Fibroblast of skin of back (primary cell): ENCODE measurements around the gene PSAT1.

Experiments used
- DNase-seq: peaks from one replicate; pipeline ENCODE4 v3.0.0-alpha.2; 2013

Gene PSAT1

GRCh38 chr9:78292716-78293497 lies 4.0 kb upstream of the PSAT1 start:
- DNase-seq = no peak

DNA sequence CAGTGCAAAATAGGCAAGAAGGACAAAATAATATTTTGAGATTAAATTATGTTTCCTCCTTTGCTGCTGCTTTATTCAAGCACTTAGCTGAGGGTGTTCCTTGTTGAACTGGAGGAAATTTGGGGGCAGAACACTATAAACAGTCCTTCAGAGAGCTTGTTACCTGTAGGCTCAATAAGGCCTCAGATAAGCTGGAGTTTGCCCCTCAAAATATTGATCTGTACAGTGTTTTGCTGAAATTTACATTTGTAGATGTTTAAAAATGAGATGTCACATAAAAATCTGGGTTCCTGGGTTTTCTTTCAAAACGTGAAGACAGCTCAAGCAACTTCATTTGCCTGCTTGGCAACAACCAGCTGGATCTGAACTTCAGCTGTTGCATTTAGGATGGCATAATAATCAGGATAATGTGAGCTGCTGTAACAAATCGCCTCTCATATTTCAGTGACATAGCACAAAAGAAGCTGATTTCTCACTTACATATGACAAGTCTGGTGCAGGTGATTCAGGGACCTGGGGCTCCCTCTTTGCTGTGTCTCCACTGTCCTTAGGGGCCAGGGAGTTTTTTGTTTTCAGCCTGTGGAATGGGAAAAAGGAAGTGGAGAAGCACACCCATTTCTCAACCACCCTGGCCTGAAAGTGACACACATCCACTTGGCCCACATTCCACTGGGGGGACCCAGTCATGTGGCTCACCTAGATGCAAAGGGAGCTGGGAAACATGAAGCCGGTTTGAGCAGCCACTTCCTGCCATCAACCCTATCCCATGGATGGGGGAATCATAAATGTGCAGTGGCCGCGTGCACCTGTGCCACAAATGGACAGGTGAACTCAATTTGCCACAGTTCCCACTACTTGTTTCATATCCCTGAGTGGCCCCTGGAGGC lies 2.4 kb upstream of the PSAT1 start:
- DNase-seq = no peak

DNA sequence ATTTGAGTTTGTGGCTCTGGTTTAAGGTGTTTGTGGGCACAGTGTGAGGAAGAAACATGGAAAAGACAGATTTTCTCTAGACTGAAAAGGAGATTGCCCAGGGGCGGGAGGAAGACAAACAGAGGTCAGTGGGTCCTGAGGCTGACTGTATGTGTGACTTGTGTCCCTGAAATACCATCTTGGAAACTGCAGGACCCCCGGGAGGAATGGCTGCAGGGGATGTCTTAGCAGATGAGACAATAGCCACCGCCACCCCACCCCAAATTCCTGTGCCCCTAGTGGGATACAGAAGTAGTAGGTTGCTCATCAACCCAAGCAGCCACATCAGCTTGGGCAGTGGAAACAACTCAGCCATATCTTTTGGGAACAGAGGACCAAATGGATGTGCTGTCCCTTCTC lies 1.7 kb upstream of the PSAT1 start:
- no peak for DNase-seq

- no peak for DNase-seq
These were observed 1.2 kb upstream of the PSAT1 start for GRCh38 chr9:78295731-78296130.

- DNase-seq = peak; percentile 64
These were observed 578 bp upstream of the PSAT1 start for GRCh38 chr9:78296201-78296892.

DNA sequence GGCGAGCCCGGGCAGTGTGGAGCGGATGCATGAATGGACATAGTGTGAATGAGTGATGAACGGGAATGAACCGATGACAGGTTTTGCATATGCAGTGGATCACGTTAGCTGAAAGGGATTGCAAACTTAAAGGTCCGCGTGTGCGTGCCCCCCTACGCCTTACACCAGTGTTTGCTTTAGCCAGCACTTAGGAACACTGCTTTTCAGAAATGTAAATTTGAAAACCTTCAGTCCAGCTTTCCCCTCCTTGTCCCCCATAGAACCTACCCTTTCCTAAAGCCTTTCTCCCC lies 692 bp downstream of the PSAT1 start:
- peak; percentile 45 for DNase-seq

DNA sequence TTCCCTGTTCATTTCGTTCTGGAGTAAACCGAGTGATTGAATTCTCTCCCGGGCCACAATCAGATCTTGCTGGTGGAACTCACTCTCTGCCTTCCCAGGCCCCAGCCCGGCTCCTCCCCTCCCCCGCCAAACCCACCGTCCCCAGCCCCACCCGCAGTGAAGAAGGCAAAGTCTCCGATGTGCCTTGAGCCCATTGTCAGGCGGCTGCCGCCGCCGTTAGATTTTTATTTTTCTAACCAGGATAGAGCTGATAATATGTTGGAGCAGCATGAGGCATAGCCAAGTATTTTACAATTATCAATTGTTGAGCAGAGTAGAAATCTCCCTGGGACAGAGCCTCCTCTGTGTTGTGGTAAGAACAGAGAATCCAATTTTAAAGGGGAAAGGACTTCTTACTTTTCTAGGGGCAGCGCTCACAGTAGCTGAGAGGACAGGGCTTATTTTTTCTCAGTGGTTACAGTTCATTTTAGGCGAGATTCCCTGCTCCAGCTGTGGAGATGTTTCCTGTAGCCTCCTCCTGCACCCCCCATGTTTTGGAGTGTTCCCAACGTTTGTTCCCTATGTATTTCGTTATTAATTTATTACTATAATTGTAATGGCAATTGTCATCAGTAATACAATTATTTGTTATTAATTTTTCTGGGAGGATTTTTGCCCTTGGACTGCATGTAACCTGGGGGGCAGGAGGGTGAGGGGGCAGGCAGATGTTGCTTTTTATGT lies 1.3 kb downstream of the PSAT1 start:
- no peak for DNase-seq

DNA sequence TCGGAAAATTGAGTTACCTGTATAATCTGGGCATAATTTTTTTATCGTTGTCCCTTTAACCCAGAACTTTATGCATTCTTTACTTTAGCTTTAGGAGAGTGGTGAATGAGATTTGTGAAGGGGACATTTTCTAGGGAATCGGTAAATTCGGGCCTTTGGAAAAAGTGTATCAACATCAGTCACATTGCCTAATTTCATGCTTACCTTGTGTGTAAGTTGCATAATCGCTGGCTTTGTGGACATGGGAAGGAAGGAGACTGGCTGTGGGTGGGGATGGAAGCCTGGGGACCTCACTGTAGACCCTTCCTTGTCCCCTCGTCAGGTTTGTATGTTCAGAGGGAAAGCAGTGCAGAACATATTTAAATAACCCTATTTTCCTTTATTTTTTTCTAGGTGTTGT lies 3.3 kb downstream of the PSAT1 start:
- no peak for DNase-seq

DNA sequence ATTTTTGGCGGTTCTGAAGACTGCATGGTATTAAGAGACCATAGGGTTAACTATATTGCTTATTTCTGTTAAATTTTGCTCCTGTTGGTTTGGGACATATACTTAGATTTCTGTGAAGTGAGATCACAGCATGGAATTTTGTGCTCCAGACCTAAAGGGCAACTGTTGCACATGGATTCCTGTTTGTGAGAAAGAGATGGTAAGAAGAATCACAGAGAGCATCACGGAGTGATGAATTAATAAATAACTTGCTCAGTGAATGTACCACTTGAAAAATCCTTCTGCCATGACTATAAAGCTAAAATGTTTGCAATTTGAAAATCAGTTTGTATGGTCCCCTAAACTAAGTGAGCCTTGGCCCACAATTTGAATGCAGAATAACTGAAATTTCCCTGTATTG lies 4.5 kb downstream of the PSAT1 start:
- no peak for DNase-seq

- no peak for DNase-seq
These were observed 6.6 kb downstream of the PSAT1 start for GRCh38 chr9:78303377-78304062.

GRCh38 chr9:78304357-78304756 lies 7.4 kb downstream of the PSAT1 start:
- DNase-seq = no peak

DNA sequence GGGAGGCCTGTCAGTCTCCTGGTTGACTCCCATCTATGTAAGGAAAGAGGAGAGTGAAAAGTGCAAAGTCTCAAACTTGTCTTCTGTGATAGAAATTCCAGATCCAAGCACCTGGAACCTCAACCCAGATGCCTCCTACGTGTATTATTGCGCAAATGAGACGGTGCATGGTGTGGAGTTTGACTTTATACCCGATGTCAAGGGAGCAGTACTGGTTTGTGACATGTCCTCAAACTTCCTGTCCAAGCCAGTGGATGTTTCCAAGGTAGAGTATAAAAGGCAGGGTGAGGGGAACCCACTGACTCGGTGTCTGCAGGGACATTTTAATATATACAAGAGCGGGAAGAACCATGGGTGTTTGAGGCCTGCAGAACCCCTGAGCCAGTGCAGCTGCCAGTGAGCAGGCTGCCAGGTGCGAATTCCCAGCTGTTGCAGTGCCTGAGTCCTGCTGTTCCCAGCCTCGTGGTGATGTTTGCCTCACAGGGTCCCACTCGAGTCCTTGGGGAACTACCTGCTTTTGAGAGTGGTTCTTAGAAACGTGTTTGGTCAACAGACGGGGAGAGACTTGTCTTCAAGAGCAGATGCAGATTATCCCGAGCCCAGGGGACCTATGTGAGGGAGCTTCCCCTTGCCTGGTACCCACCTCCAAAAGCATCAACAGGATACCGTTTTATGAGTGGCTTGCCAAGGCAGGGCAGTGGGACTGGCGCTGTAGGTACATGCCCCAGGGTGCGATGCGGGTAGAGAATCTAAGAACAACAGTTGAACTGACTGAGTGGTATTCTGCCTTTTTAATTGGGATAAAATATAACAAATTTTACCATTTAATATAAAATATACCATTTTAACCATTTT lies 9.5 kb downstream of the PSAT1 start:
- no peak for DNase-seq

DNA sequence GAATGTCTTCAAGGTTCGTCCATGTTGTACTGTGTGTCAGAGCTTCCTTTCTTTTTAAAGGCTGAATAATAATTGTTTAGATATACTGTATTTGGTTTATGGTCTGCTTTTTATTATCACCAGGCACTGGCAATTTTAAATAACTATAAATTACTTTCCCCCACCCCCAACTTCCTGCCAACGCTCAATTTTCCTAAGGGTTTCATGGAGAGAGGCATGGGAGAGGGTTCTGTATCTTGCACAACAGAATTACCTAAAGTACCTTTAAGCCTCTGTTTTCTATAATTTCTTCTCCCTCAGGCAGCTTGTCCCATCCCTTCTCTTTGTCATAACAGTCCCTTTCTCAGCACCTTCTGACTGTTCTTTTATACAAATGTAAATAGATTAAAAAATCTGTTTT lies 10.4 kb downstream of the PSAT1 start:
- DNase-seq = no peak

- no peak for DNase-seq
These were observed 12.1 kb downstream of the PSAT1 start for GRCh38 chr9:78309066-78309465.

DNA sequence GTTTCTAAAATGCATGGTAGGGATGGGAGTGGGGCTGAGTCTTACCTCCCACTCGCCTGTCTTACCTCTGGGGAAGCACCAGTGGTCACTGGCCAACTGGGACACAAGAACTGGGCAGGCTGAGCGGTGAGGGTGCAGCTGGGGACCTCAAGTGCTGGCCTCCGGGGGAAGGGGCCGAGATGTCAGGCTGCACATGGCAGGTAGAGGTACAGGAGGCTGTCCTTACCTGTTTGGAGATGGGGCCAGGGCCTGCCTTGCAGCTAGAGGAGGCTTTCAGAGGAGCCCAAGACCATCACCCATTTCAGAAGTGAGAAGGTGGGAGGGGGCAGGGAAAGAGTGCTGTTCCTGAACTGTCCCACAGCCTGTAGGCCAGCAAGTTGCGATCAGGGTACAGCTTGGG lies 14.2 kb downstream of the PSAT1 start:
- no peak for DNase-seq

GRCh38 chr9:78311886-78312524 lies 15.1 kb downstream of the PSAT1 start:
- DNase-seq = no peak

- DNase-seq = no peak
These were observed 17.6 kb downstream of the PSAT1 start for GRCh38 chr9:78314550-78314949.

DNA sequence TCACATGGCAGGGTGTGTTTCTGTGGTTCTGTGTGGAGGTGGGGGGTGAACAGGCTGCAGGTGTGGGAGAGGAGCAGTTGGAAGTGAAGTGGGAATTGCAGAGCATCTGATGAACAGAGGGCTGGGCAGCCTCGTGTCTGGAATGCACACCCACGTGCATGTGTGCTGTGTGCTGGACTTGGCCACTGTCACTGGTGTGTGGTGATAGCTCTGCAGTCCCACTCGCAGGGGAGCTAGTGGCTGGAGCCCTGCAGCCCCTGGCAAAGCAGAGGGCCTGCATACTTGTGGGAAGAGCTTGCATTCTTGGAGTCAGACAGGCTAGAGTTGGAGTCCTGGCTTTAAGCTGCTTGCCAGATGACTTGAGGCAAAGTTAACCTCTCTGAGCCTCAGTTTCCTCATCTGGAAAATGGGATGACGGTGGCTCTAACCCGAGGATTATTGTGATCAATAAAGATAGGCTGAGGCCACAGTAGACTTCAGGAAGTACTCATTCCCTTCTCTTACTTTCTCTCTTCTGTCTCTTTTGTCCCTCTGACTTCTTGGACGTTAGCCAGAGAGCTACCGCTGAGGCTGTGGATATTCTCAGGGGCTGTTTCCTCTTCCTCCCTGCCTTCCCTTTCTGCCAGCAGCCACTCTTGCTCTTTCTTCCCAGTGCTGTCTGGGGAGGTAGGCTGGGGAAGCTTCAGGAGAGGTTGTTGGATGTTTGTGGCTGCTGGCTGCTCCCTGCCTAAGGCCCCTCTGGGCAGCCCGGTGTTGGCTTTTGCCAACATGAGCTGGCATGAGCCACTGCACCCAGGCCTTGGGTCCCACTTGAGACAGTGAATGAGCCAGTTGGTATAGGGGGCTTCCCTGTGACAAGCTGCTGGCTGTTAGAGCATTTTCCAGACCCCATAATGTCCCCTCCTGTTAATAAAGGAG lies 18.3 kb downstream of the PSAT1 start:
- peak; percentile 53 for DNase-seq

DNA sequence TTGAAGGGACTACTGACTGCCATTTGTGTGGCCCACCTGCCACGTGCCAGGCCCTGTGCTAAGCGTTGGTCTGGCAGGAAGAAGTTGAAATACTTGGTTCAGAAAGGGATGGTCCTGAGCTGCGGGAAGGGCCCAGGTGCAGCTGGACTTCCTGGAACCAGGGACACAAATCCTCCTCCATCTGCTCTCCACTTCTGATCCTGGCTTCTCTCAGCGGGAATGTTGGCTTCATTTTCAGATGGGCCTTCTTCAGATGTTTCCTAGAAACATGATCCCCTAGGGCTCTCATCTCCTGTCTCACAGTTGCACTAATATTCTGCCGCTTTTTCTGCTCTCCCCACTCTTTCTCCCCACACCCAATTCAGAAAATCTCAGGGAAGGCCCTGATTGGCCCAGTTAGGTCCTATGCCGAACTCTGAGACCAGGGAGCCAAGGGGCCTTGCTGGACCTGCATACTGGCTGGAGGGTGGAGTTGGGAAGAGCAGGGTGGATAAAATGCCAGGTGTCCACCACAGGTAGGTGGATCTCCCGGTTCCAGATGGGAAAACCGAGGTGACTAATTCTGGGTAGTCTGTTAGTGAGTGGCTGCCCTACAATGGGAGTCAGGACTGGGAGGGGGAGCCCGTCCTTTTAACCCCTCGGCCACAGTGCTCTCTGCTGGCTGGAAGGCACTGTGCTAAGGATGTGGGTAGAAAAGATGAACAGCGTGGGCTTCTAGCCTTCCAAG lies 19.4 kb downstream of the PSAT1 start:
- no peak for DNase-seq
